ENCODE results near the gene TUT4.

Gene TUT4

DNA sequence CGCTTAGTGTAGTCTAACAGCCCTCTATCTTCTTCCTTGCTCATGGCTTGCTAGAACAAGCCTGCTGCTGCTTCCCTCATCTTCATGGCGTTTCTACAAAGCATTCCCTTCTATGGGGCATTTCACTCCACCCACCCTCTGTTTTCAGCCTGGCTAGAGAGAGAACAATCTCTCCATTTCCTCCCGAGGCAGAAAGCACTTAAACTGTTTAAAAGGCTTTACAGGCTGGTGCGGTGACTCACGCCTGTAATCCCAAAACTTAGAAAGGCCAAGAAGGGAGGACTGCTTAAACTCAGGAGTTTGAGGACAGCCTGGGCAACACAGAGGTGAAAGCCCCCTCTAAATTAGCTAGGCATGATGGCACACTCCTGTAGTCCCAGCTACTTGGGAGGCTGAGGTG is 166.4 kb downstream of the TUT4 start:
- DNase-seq (ENCODE audit: low spot score) = no peak
- in situ Hi-C loops (cut with MboI; ENCODE audit: low sequenced_read_pairs, unreplicated experiment) = no loop called here
- TF ChIP-seq, protein P1, sequence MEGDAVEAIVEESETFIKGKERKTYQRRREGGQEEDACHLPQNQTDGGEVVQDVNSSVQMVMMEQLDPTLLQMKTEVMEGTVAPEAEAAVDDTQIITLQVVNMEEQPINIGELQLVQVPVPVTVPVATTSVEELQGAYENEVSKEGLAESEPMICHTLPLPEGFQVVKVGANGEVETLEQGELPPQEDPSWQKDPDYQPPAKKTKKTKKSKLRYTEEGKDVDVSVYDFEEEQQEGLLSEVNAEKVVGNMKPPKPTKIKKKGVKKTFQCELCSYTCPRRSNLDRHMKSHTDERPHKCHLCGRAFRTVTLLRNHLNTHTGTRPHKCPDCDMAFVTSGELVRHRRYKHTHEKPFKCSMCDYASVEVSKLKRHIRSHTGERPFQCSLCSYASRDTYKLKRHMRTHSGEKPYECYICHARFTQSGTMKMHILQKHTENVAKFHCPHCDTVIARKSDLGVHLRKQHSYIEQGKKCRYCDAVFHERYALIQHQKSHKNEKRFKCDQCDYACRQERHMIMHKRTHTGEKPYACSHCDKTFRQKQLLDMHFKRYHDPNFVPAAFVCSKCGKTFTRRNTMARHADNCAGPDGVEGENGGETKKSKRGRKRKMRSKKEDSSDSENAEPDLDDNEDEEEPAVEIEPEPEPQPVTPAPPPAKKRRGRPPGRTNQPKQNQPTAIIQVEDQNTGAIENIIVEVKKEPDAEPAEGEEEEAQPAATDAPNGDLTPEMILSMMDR (IDR thresholded peaks at IDR 0.05; ENCODE audit: borderline replicate concordance, control extremely low read depth, extremely low read depth, insufficient read depth, missing control alignments) = no peak

DNA sequence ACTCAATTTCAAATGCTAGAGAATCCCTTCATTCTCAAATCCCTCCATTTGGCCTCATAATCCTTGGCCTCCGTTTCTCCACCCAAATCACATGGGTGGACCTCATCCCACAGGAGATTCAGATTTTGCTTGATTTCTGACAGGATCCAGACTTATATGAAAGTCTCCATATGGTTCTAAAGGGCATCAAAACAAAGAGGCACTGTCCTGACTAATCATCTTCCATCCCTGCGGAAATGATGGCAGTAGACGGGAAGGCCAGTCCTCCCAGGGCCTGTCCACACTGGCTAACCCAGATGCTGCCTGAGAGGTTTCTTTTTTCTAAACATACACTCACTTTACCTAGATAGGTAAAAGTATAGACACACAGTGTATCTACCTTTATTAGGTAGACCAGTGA is 167.5 kb downstream of the TUT4 start:
- in situ Hi-C loops (cut with MboI; ENCODE audit: low sequenced_read_pairs, unreplicated experiment) = no loop called here
- TF ChIP-seq, protein P1 (IDR thresholded peaks at IDR 0.05; ENCODE audit: borderline replicate concordance, control extremely low read depth, extremely low read depth, insufficient read depth, missing control alignments) = no peak
- DNase-seq (ENCODE audit: low spot score) = no peak

All from GM13976 (cell line).